ENCODE measurements around the gene NANOS2. TPM values are rescaled to one million over a fixed set of nuclear protein-coding genes. Genes with fewer than 3 reads are reported as not detected.

The NANOS2 gene
- not detected for total RNA-seq
- not detected for polyA plus RNA-seq
- long read RNA-seq, donor 1, result 0 reads
- long read RNA-seq, donor 2, result 0 reads
- long read RNA-seq, donor 3, result 0 reads
- long read RNA-seq, donor 4, result 0 reads
- long read RNA-seq, donor 5, result 0 reads
- long read RNA-seq, donor 6, result 0 reads
- long read RNA-seq, donor 7, result 0 reads
- long read RNA-seq, donor 8, result 0 reads
- long read RNA-seq, donor 9, result 0 reads
- long read RNA-seq, donor 10, result 0 reads

- H3K27ac ChIP-seq, result no peak within 1 kb of the TSS
- no peak within 1 kb of the TSS for H3K4me3 ChIP-seq
- WGBS, 4 donors, result 41 to 74% (median 66%) methylated on average over 22 to 44 of the region's 44 CpGs
- H3K36me3 ChIP-seq (replicated peaks in 1 of 2), result no peaks in the 10 kb centered on the region
- no peaks in the 10 kb centered on the region for H3K9me3 ChIP-seq (replicated peaks in 1 of 3)
- intact Hi-C loops (cut with DNase I), result no loop called here
- TF ChIP-seq POLR2A (IDR thresholded peaks at IDR 0.05) (no peak), CTCF (IDR thresholded peaks at IDR 0.05) (no peak)
- DNase-seq, result no peak
- H3K27me3 ChIP-seq, result no peaks in the 10 kb centered on the region
- H3K4me1 ChIP-seq (replicated peaks in 1 of 2), result no peaks in the 10 kb centered on the region
Measured at GRCh38 chr19:45913874-45914830, at the start of gene NANOS2. Gene NANOS2, minus strand, starts transcription at chr19:45914778. Its CDS starts 85 bp downstream, at chr19:45914693.

- H3K4me1 ChIP-seq (replicated peaks in 1 of 2), result no peaks in the 10 kb centered on the region
- no peaks in the 10 kb centered on the region for H3K36me3 ChIP-seq (replicated peaks in 1 of 2)
- TF ChIP-seq POLR2A (IDR thresholded peaks at IDR 0.05) (no peak), CTCF (IDR thresholded peaks at IDR 0.05) (no peak)
- DNase-seq, result no peak
- no peak overlapping the region for H3K27ac ChIP-seq
- WGBS, 4 donors, result 80 to 84% (median 83%) methylated on average over 12 to 15 of the region's 15 CpGs
- no peak overlapping the region for H3K4me3 ChIP-seq
- peaks cover 4% of the 10 kb centered on the region for H3K27me3 ChIP-seq
- H3K9me3 ChIP-seq (replicated peaks in 1 of 3), result no peaks in the 10 kb centered on the region
- intact Hi-C loops (cut with DNase I), result no loop called here
Measured at GRCh38 chr19:45962021-45962420, 47.4 kb upstream of the NANOS2 start.

GRCh38 chr19:45960595-45961235 lies 46.1 kb upstream of the NANOS2 start:
- no peak overlapping the region for H3K4me3 ChIP-seq
- no peaks in the 10 kb centered on the region for H3K9me3 ChIP-seq (replicated peaks in 1 of 3)
- TF ChIP-seq CTCF (IDR thresholded peaks at IDR 0.05) (no peak), POLR2A (IDR thresholded peaks at IDR 0.05) (no peak)
- H3K36me3 ChIP-seq (replicated peaks in 1 of 2), result no peaks in the 10 kb centered on the region
- WGBS, 4 donors, result 4 to 21% (median 17%) methylated on average over 12 to 19 of the region's 19 CpGs
- no peak for DNase-seq
- peak overlapping the region in 1 of 5 donors; percentile 10 for H3K27ac ChIP-seq
- peaks cover 4% of the 10 kb centered on the region for H3K27me3 ChIP-seq
- intact Hi-C loops (cut with DNase I), result no loop called here
- no peaks in the 10 kb centered on the region for H3K4me1 ChIP-seq (replicated peaks in 1 of 2)

GRCh38 chr19:45959517-45960025 lies 45.0 kb upstream of the NANOS2 start:
- Histone ChIP-seq H3K4me1 (replicated peaks in 1 of 2) (no peaks in the 10 kb centered on the region), H3K27ac (peak overlapping the region in 1 of 5 donors; percentile 61), H3K4me3 (no peak overlapping the region), H3K9me3 (replicated peaks in 1 of 3) (no peaks in the 10 kb centered on the region), H3K36me3 (replicated peaks in 1 of 2) (no peaks in the 10 kb centered on the region), H3K27me3 (peaks cover 4% of the 10 kb centered on the region)
- intact Hi-C loops (cut with DNase I), result no loop called here
- DNase-seq, result no peak
- WGBS, 4 donors, result 50 to 62% (median 61%) methylated on average over 8 of the region's 8 CpGs
- TF ChIP-seq CTCF (IDR thresholded peaks at IDR 0.05) (no peak), POLR2A (IDR thresholded peaks at IDR 0.05) (no peak)

Measured in adrenal gland (tissue), 19 donors.